ENCODE results near the gene ALPG.

ALPG gene

DNA sequence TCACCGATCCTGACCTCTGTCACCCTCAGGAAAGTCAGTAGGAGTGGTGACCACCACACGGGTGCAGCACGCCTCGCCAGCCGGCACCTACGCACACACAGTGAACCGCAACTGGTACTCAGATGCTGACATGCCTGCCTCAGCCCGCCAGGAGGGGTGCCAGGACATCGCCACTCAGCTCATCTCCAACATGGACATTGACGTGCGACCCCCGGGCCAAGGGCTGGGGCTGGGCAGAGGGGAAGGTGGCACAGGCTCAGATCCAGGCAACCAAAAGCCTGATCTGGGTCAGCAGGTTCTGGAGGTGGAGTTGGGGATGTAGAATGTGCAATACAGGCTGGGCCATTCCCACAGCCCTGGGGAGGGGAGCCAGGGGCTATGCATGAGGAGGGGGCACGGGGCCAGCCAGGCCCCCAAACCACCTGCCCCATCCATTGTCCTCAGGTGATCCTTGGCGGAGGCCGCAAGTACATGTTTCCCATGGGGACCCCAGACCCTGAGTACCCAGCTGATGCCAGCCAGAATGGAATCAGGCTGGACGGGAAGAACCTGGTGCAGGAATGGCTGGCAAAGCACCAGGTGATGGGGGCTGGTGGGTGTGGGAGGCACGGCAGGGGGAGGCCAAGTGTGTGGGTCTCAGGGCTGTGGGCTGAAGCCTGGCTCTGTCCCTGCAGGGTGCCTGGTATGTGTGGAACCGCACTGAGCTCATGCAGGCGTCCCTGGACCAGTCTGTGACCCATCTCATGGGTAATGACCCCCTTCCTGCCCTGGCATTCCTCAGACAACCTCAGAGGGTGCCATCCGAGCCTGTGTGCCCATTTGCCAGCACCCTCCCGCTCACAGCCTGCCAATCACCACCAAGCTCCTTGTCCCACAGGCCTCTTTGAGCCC lies 50.7 kb downstream of the ALPG start:
- DNase-seq, result no peak
- CTCF ChIA-PET, result interaction anchor here (2.7 kb wide), 1 partner anchor 8 kb away, joined by 8 read pairs; no protein-coding TSS in a partner anchor
- H3K27me3 ChIP-seq (replicated peaks in 2 of 5; ENCODE audit: control insufficient read depth in 4 of 5, insufficient read depth in 5 of 5, low read length in 4 of 5), result peaks cover 0 to 36% (median 13%) of the 10 kb centered on the region in 5 experiments
- POLR2A ChIA-PET, result no interaction called here
- H3K27ac ChIP-seq (ENCODE audit: insufficient read depth in 1 of 2, low read depth in 1 of 2, low read length in 2 of 2, poor library complexity in 1 of 2, severe bottlenecking in 2 of 2), result no peak overlapping the region
- H3K4me1 ChIP-seq (ENCODE audit: control extremely low read depth in 1 of 4, control insufficient read depth in 4 of 4, insufficient read depth in 4 of 4, low read length in 3 of 4), result no peaks in the 10 kb centered on the region
- H3K36me3 ChIP-seq (ENCODE audit: control insufficient read depth in 4 of 4, insufficient read depth in 4 of 4, low read length in 3 of 4), result no peaks in the 10 kb centered on the region
- H3K9me3 ChIP-seq (ENCODE audit: control extremely low read depth in 1 of 5, control insufficient read depth in 4 of 5, insufficient read depth in 2 of 5, low read depth in 1 of 5, low read length in 4 of 5), result peaks cover 0 to 3% (median 0%) of the 10 kb centered on the region in 5 experiments
- no peak overlapping the region for H3K4me3 ChIP-seq (ENCODE audit: control insufficient read depth in 1 of 7, extremely low read depth in 1 of 7, insufficient read depth in 4 of 7, low read depth in 2 of 7, low read length in 6 of 7)
- 90% methylated on average over 16 of the region's 21 CpGs for WGBS (ENCODE audit: insufficient coverage)

DNA sequence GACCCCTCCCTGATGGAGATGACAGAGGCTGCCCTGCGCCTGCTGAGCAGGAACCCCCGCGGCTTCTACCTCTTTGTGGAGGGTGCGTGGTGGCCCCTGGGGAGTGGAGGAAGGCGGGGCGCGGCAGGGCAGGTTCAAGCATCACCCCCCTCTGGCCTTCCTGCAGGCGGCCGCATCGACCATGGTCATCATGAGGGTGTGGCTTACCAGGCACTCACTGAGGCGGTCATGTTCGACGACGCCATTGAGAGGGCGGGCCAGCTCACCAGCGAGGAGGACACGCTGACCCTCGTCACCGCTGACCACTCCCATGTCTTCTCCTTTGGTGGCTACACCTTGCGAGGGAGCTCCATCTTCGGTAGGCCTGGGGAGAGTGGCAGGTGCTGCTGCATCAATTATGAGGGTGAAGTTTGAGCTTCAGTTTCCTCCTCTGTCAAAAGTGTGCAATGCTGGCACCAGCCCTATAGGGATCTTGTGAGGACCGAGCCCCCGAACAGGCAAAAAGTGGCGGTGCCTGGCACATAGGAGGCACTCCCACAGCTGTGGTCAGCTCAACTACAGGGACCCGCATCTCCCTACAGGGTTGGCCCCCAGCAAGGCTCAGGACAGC lies 51.5 kb downstream of the ALPG start:
- ChIA-PET POLR2A (no interaction called here), CTCF (no interaction called here)
- WGBS (ENCODE audit: insufficient coverage), result 93% methylated on average over 18 of the region's 25 CpGs
- H3K4me3 ChIP-seq (ENCODE audit: control insufficient read depth in 1 of 7, extremely low read depth in 1 of 7, insufficient read depth in 4 of 7, low read depth in 2 of 7, low read length in 6 of 7), result no peak overlapping the region
- no peaks in the 10 kb centered on the region for H3K36me3 ChIP-seq (ENCODE audit: control insufficient read depth in 4 of 4, insufficient read depth in 4 of 4, low read length in 3 of 4)
- H3K9me3 ChIP-seq (ENCODE audit: control extremely low read depth in 1 of 5, control insufficient read depth in 4 of 5, insufficient read depth in 2 of 5, low read depth in 1 of 5, low read length in 4 of 5), result peaks cover 0 to 4% (median 0%) of the 10 kb centered on the region in 5 experiments
- H3K4me1 ChIP-seq (ENCODE audit: control extremely low read depth in 1 of 4, control insufficient read depth in 4 of 4, insufficient read depth in 4 of 4, low read length in 3 of 4), result no peaks in the 10 kb centered on the region
- DNase-seq, result no peak
- H3K27ac ChIP-seq (ENCODE audit: insufficient read depth in 1 of 2, low read depth in 1 of 2, low read length in 2 of 2, poor library complexity in 1 of 2, severe bottlenecking in 2 of 2), result no peak overlapping the region
- peaks cover 0 to 36% (median 13%) of the 10 kb centered on the region in 5 experiments for H3K27me3 ChIP-seq (replicated peaks in 2 of 5; ENCODE audit: control insufficient read depth in 4 of 5, insufficient read depth in 5 of 5, low read length in 4 of 5)

DNA sequence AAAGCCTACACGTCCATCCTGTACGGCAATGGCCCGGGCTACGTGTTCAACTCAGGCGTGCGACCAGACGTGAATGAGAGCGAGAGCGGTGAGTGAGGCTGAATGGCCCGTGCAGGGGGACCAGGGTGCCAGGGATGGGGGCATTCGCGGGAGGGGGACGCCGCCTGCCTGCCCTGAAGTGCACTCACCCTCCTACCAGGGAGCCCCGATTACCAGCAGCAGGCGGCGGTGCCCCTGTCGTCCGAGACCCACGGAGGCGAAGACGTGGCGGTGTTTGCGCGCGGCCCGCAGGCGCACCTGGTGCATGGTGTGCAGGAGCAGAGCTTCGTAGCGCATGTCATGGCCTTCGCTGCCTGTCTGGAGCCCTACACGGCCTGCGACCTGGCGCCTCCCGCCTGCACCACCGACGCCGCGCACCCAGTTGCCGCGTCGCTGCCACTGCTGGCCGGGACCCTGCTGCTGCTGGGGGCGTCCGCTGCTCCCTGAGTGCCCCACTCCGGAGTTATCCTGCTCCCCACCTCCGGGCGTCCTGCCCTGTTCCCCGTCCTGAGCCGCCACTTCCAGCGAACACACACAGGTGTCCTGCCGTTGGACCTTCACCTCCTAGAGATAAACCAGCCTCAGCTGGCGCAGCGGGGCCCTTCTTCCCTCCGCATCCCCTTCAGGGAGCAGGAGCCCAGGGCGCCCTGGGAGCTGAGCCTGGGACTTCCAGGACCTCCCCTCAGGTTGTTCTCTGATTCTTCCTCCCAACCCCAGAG lies 52.2 kb downstream of the ALPG start:
- 57% methylated on average over 50 of the region's 56 CpGs for WGBS (ENCODE audit: insufficient coverage)
- DNase-seq, result no peak
- CTCF ChIA-PET, result no interaction called here

DNA sequence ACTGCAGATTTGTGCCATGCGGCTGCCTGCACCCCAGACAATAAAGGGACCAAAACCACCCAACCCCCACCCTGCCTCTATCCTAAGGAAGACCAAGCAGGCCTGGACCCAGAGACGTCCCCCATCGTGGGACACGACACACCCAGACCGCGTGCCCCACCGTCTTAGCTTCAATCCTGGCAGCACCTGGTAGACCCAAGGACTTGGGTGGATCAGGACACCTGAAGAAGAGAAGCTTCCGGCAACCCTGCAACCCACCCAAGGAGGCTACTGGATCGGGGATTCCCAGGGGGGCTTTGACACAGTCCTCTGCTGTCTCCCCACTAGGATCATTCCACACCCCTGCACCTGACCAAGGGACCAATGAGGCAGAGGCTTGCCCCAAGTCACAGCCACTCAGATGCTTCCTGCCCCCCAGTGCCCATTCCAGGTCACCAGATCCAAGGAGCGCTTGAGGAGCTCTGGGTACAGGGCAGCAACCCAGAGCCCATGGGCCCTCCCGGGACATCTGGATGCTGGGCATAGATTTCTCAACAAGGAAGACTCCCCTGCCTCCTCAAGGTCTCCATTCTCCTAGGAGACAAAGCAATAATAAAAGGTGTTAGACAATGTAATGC lies 52.9 kb downstream of the ALPG start:
- Histone ChIP-seq H3K27me3 (replicated peaks in 2 of 5; ENCODE audit: control insufficient read depth in 4 of 5, insufficient read depth in 5 of 5, low read length in 4 of 5) (peaks cover 0 to 39% (median 17%) of the 10 kb centered on the region in 5 experiments), H3K4me1 (ENCODE audit: control extremely low read depth in 1 of 4, control insufficient read depth in 4 of 4, insufficient read depth in 4 of 4, low read length in 3 of 4) (no peaks in the 10 kb centered on the region), H3K4me3 (ENCODE audit: control insufficient read depth in 1 of 7, extremely low read depth in 1 of 7, insufficient read depth in 4 of 7, low read depth in 2 of 7, low read length in 6 of 7) (no peak overlapping the region), H3K9me3 (ENCODE audit: control extremely low read depth in 1 of 5, control insufficient read depth in 4 of 5, insufficient read depth in 2 of 5, low read depth in 1 of 5, low read length in 4 of 5) (peaks cover 0 to 4% (median 0%) of the 10 kb centered on the region in 5 experiments), H3K27ac (ENCODE audit: insufficient read depth in 1 of 2, low read depth in 1 of 2, low read length in 2 of 2, poor library complexity in 1 of 2, severe bottlenecking in 2 of 2) (no peak overlapping the region), H3K36me3 (ENCODE audit: control insufficient read depth in 4 of 4, insufficient read depth in 4 of 4, low read length in 3 of 4) (no peaks in the 10 kb centered on the region)
- ChIA-PET CTCF (no interaction called here), POLR2A (no interaction called here)
- DNase-seq, result no peak
- 90% methylated on average over 8 of the region's 11 CpGs for WGBS (ENCODE audit: insufficient coverage)

More for the DNA sequence above, 52.2 kb downstream of the ALPG start:
- Histone ChIP-seq H3K9me3 (ENCODE audit: control extremely low read depth in 1 of 5, control insufficient read depth in 4 of 5, insufficient read depth in 2 of 5, low read depth in 1 of 5, low read length in 4 of 5) (peaks cover 0 to 4% (median 0%) of the 10 kb centered on the region in 5 experiments), H3K4me1 (ENCODE audit: control extremely low read depth in 1 of 4, control insufficient read depth in 4 of 4, insufficient read depth in 4 of 4, low read length in 3 of 4) (no peaks in the 10 kb centered on the region), H3K36me3 (ENCODE audit: control insufficient read depth in 4 of 4, insufficient read depth in 4 of 4, low read length in 3 of 4) (no peaks in the 10 kb centered on the region), H3K27me3 (replicated peaks in 2 of 5; ENCODE audit: control insufficient read depth in 4 of 5, insufficient read depth in 5 of 5, low read length in 4 of 5) (peaks cover 0 to 39% (median 15%) of the 10 kb centered on the region in 5 experiments), H3K4me3 (ENCODE audit: control insufficient read depth in 1 of 7, extremely low read depth in 1 of 7, insufficient read depth in 4 of 7, low read depth in 2 of 7, low read length in 6 of 7) (no peak overlapping the region), H3K27ac (ENCODE audit: insufficient read depth in 1 of 2, low read depth in 1 of 2, low read length in 2 of 2, poor library complexity in 1 of 2, severe bottlenecking in 2 of 2) (no peak overlapping the region)
- POLR2A ChIA-PET, result no interaction called here

DNA sequence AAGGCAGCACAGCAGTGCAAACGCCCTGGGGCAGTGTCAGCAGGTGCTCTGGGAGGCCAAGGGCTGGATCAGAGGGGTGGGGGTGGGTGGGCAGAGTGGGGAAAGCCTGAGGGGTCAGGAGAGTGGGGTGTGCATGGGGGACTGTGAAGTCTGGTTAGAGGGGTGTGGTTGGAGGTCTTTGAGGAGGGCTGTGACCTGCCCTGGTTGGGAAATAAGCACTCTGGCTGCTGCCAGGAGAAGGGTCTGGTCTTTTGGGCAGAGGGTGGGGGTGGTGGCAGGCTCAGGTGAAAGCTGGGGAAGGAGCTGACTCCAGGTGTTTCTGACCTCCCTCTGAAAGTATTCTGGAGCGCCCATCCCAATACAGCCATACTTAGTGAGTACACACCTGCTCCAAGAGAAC lies 53.5 kb downstream of the ALPG start:
- no peak for DNase-seq
- no peaks in the 10 kb centered on the region for H3K4me1 ChIP-seq (ENCODE audit: control extremely low read depth in 1 of 4, control insufficient read depth in 4 of 4, insufficient read depth in 4 of 4, low read length in 3 of 4)
- POLR2A ChIA-PET, result no interaction called here
- no peak overlapping the region for H3K4me3 ChIP-seq (ENCODE audit: control insufficient read depth in 1 of 7, extremely low read depth in 1 of 7, insufficient read depth in 4 of 7, low read depth in 2 of 7, low read length in 6 of 7)
- no peak overlapping the region for H3K27ac ChIP-seq (ENCODE audit: insufficient read depth in 1 of 2, low read depth in 1 of 2, low read length in 2 of 2, poor library complexity in 1 of 2, severe bottlenecking in 2 of 2)
- no peaks in the 10 kb centered on the region for H3K36me3 ChIP-seq (ENCODE audit: control insufficient read depth in 4 of 4, insufficient read depth in 4 of 4, low read length in 3 of 4)
- peaks cover 0 to 4% (median 0%) of the 10 kb centered on the region in 5 experiments for H3K9me3 ChIP-seq (ENCODE audit: control extremely low read depth in 1 of 5, control insufficient read depth in 4 of 5, insufficient read depth in 2 of 5, low read depth in 1 of 5, low read length in 4 of 5)
- CTCF ChIA-PET, result interaction anchor here (1.0 kb wide), 1 partner anchor 61 kb away, joined by 3 read pairs; the partner anchor contains the start of gene PRSS56
- 80% methylated on average over 1 of the region's 2 CpGs for WGBS (ENCODE audit: insufficient coverage)
- peaks cover 0 to 39% (median 17%) of the 10 kb centered on the region in 5 experiments for H3K27me3 ChIP-seq (replicated peaks in 2 of 5; ENCODE audit: control insufficient read depth in 4 of 5, insufficient read depth in 5 of 5, low read length in 4 of 5)

All from common myeloid progenitor, CD34-positive (primary cell).